SK-N-SH (cell line): Measurements from ENCODE around the gene WWTR1. TPM values are rescaled to one million over a fixed set of nuclear protein-coding genes. Genes with fewer than 3 reads are reported as not detected.

Experiments
- CTCF ChIA-PET: fragments of 300-600, 350-600 bp; formaldehyde crosslinking; extraction: SDS; loops from one replicate; lab custom pipeline; 2021; lab: Yijun Ruan, JAX
- POLR2A ChIA-PET: fragments of 350-600 bp; sonication (Branson Sonifier 250); formaldehyde crosslinking; extraction: SDS; loops from one replicate; lab custom pipeline; 2020; ENCODE audit warnings: antibody characterized with exemption, inconsistent platforms; lab: Yijun Ruan, JAX
- DNase-seq: peaks from one replicate; pipeline ENCODE4 v3.0.0; 2012
- H2AFZ ChIP-seq: fragments of 200-600 bp; sonication (generic); 2 replicates; pipeline ENCODE4 v1.8.1; 2016; ENCODE audit warnings: antibody characterized with exemption, mild to moderate bottlenecking, low read depth
- H3F3A ChIP-seq: fragments of 200-600 bp; sonication (generic); replicated peaks from 2 replicates; pipeline ENCODE3; 2016; ENCODE audit warnings: antibody characterized with exemption, mild to moderate bottlenecking; ENCODE audit not compliant: insufficient read depth
- H3K27ac ChIP-seq, 2 experiments: fragments of 200-500 bp in 1 of 2; fragments of 200-600 bp in 1 of 2; sonication (Bioruptor generic) in 1 of 2; sonication (generic), shearing (Covaris generic) in 1 of 2; 2 replicates each; pipeline versions ENCODE4 v1.5.1 to v1.6.1; 2014 to 2016; ENCODE audit warnings: low read depth in 2 of 2, inconsistent platforms in 1 of 2, low read length in 1 of 2, mild to moderate bottlenecking in 1 of 2, mixed read lengths in 1 of 2
- H3K27me3 ChIP-seq: fragments of 200-600 bp; sonication (generic), shearing (Covaris generic); 2 replicates; pipeline ENCODE4 v1.6.1; 2016; ENCODE audit warnings: mixed run types; ENCODE audit not compliant: insufficient read depth
- H3K36me3 ChIP-seq, 2 experiments: fragments of 200-500 bp in 1 of 2; fragments of 200-600 bp in 1 of 2; sonication (Bioruptor generic) in 1 of 2; sonication (generic) in 1 of 2; replicated peaks in 1 of 2; 2 replicates each; pipeline versions ENCODE3 to v1.5.1; 2014 to 2016; ENCODE audit warnings: low read length in 1 of 2, mild to moderate bottlenecking in 1 of 2; ENCODE audit not compliant: insufficient read depth in 2 of 2, control insufficient read depth in 1 of 2
- H3K4me1 ChIP-seq, 2 experiments: fragments of 200-500 bp in 1 of 2; fragments of 200-600 bp in 1 of 2; sonication (Bioruptor generic) in 1 of 2; sonication (generic), shearing (Covaris generic) in 1 of 2; 2 replicates each; pipeline versions ENCODE4 v1.5.1 to v1.6.1; 2014 to 2016; ENCODE audit warnings: low read depth in 1 of 2, low read length in 1 of 2, mixed run types in 1 of 2; ENCODE audit not compliant: insufficient read depth in 2 of 2, control insufficient read depth in 1 of 2
- H3K4me2 ChIP-seq: fragments of 200-600 bp; sonication (generic), shearing (Covaris generic); 2 replicates; pipeline ENCODE4 v1.6.1; 2017; ENCODE audit warnings: mixed run types
- H3K4me3 ChIP-seq, 2 experiments: fragments of 200-500 bp in 1 of 2; fragments of 200-600 bp in 1 of 2; sonication (Bioruptor generic) in 1 of 2; sonication (generic), shearing (Covaris generic) in 1 of 2; 2 replicates each; pipeline versions ENCODE4 v1.5.1 to v1.8.1; 2014 to 2016; ENCODE audit warnings: low read depth in 2 of 2, inconsistent platforms in 1 of 2, low read length in 1 of 2, mild to moderate bottlenecking in 1 of 2, mixed read lengths in 1 of 2, moderate library complexity in 1 of 2
- H3K79me2 ChIP-seq: fragments of 200-600 bp; sonication (generic); 2 replicates; pipeline ENCODE4 v1.8.1; 2017; ENCODE audit warnings: mild to moderate bottlenecking; ENCODE audit not compliant: insufficient read depth
- H3K9ac ChIP-seq: fragments of 200-600 bp; sonication (generic); 2 replicates; pipeline ENCODE4 v1.6.1; 2017; ENCODE audit warnings: mixed run types
- H3K9me2 ChIP-seq: fragments of 200-600 bp; sonication (generic); 2 replicates; pipeline ENCODE4 v1.6.1; 2017; ENCODE audit warnings: mixed run types
- H3K9me3 ChIP-seq: fragments of 200-600 bp; sonication (generic); 2 replicates; pipeline ENCODE4 v1.6.1; 2017; ENCODE audit warnings: mixed run types, mild to moderate bottlenecking, moderate library complexity
- H4K20me1 ChIP-seq: fragments of 200-600 bp; sonication (generic); 2 replicates; pipeline ENCODE4 v1.6.1; 2017; ENCODE audit warnings: mild to moderate bottlenecking, mixed run types; ENCODE audit not compliant: insufficient read depth
- ELF1 ChIP-seq: IDR thresholded peaks from 2 replicates; pipeline ENCODE4 v1.4.0; 2012
- EP300 ChIP-seq, 2 experiments: IDR thresholded peaks; 2 replicates each; pipeline versions ENCODE4 v1.4.0 to v1.6.1; 2012; ENCODE audit warnings: borderline replicate concordance in 1 of 2, low read depth in 1 of 2, low read length in 1 of 2
- JUND ChIP-seq: IDR thresholded peaks from 2 replicates; pipeline ENCODE4 v1.4.0; 2012
- MEF2A ChIP-seq: IDR thresholded peaks from 2 replicates; pipeline ENCODE4 v1.4.0; 2012; ENCODE audit warnings: low read depth, borderline replicate concordance
- MXI1 ChIP-seq: IDR thresholded peaks from 2 replicates; pipeline ENCODE4 v1.6.1; 2012; ENCODE audit warnings: mild to moderate bottlenecking, low read depth, low read length, improper control_type of control experiment
- NFIC ChIP-seq: IDR thresholded peaks from 2 replicates; pipeline ENCODE4 v1.4.0; 2012; ENCODE audit warnings: borderline replicate concordance
- POLR2AphosphoS5 ChIP-seq: IDR thresholded peaks from 2 replicates; pipeline ENCODE4 v1.6.1; 2012; ENCODE audit warnings: low read depth, low read length
- RAD21 ChIP-seq: IDR thresholded peaks from 2 replicates; pipeline ENCODE4 v1.6.1; 2012; ENCODE audit warnings: mild to moderate bottlenecking, low read length
- RCOR1 ChIP-seq: fragments of 150-350 bp; IDR thresholded peaks from 2 replicates; pipeline ENCODE4 v1.6.1; 2017; ENCODE audit warnings: antibody characterized with exemption, low read length
- REST ChIP-seq: IDR thresholded peaks from 2 replicates; pipeline ENCODE4 v1.6.1; 2012; ENCODE audit warnings: mild to moderate bottlenecking, low read depth, low read length, moderate library complexity
- RXRA ChIP-seq: IDR thresholded peaks from 2 replicates; pipeline ENCODE4 v1.4.0; 2012; ENCODE audit warnings: low read depth, mild to moderate bottlenecking, borderline replicate concordance
- SIN3A ChIP-seq: IDR thresholded peaks from 2 replicates; pipeline ENCODE4 v1.6.1; 2012; ENCODE audit warnings: low read depth, mild to moderate bottlenecking, low read length, moderate library complexity, borderline replicate concordance
- TCF12 ChIP-seq: IDR thresholded peaks from 2 replicates; pipeline ENCODE4 v1.4.0; 2012
- TEAD4 ChIP-seq: IDR thresholded peaks from 2 replicates; pipeline ENCODE4 v1.4.0; 2012; ENCODE audit warnings: mild to moderate bottlenecking, borderline replicate concordance; ENCODE audit not compliant: insufficient read depth
- USF1 ChIP-seq: IDR thresholded peaks from 2 replicates; pipeline ENCODE4 v1.4.0; 2012; ENCODE audit warnings: low read depth, borderline replicate concordance
- YY1 ChIP-seq: IDR thresholded peaks from 2 replicates; pipeline ENCODE4 v1.4.0; 2012; ENCODE audit warnings: low read depth, mild to moderate bottlenecking
- WGBS: methylation state at CpG from one replicate; pipeline ENCODE4 v1.1.6; 2017; ENCODE audit warnings: low lambda C conversion rate; 5-methylcytosine and 5-hydroxymethylcytosine counted together
- polyA plus RNA-seq, 3 experiments: library from polyadenylated mRNA; depleted of rRNA; stranded (reverse); fragments of >200 nt; gene quantifications; 2 replicates each; pipeline ENCODE4 v1.2.3, GENCODE V29; 2012
- TF ChIP-seq, protein P1 (sequence below): IDR thresholded peaks from 2 replicates; pipeline ENCODE4; 2012

The WWTR1 gene
- polyA plus RNA-seq, 1 of the 3 experiments (the other 2 are of a cell fraction), result 60.6 TPM

GRCh38 chr3:149570016-149570415, 87.8 kb downstream of the WWTR1 start:
- no peaks in the 10 kb centered on the region for H3K9me2 ChIP-seq
- no peak for TF ChIP-seq POLR2AphosphoS5
- TF ChIP-seq REST, result no peak
- no peak for TF ChIP-seq RCOR1
- no peak for TF ChIP-seq YY1
- TF ChIP-seq, protein P1, sequence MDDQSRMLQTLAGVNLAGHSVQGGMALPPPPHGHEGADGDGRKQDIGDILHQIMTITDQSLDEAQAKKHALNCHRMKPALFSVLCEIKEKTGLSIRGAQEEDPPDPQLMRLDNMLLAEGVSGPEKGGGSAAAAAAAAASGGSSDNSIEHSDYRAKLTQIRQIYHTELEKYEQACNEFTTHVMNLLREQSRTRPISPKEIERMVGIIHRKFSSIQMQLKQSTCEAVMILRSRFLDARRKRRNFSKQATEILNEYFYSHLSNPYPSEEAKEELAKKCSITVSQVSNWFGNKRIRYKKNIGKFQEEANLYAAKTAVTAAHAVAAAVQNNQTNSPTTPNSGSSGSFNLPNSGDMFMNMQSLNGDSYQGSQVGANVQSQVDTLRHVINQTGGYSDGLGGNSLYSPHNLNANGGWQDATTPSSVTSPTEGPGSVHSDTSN, result no peak
- TF ChIP-seq USF1, result no peak
- TF ChIP-seq RXRA, result no peak
- TF ChIP-seq RAD21, result no peak
- no peak for TF ChIP-seq EP300 (IDR thresholded peaks at IDR 0.05; ENCODE audit: borderline replicate concordance in 1 of 2, low read depth in 1 of 2, low read length in 1 of 2)
- no peak overlapping the region for H3K4me2 ChIP-seq
- DNase-seq, result no peak
- CTCF ChIA-PET, result interaction anchor here (0.8 to 4.6 kb wide), 8 partner anchors 11 to 238 kb away, joined by 3 to 26 read pairs (median 4); no protein-coding TSS in a partner anchor
- H3K9ac ChIP-seq, result no peak overlapping the region
- H3K27ac ChIP-seq, result no peak overlapping the region
- H3K9me3 ChIP-seq, result no peaks in the 10 kb centered on the region
- no peak overlapping the region for H2AFZ ChIP-seq
- WGBS, result 97% methylated on average over 8 of the region's 8 CpGs
- H3K36me3 ChIP-seq, result peaks cover 6 to 28% of the 10 kb centered on the region in 2 experiments
- H3F3A ChIP-seq, result peaks cover 31% of the 10 kb centered on the region
- POLR2A ChIA-PET, result no interaction called here
- H3K4me1 ChIP-seq, result peaks cover 2 to 56% of the 10 kb centered on the region in 2 experiments
- H4K20me1 ChIP-seq, result no peaks in the 10 kb centered on the region
- no peak overlapping the region for H3K4me3 ChIP-seq
- no peaks in the 10 kb centered on the region for H3K27me3 ChIP-seq
- H3K79me2 ChIP-seq, result peaks cover 72% of the 10 kb centered on the region

DNA sequence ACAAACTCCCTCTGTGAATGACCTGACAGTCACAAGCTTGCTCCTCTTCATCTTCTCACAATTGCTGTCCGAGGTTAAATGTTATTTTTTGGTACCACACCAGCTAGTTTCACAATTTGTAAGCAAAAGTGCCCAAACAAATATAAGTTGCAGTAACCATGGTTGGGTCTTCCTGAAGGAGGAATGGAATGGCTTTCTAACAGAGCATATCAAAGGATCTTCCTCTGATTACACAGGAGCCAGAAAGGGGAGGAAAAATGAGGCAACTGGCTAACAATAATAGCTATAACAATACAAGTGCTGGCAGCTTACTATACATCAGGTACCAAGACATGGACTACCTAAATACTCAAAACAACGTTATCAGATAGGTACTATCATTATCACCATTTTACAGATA, 90.4 kb downstream of the WWTR1 start:
- POLR2A ChIA-PET, result interaction anchor here (0.7 kb wide), 1 partner anchor 88 kb away, joined by 4 read pairs; no protein-coding TSS in a partner anchor
- WGBS, result 60% methylated on average over 2 of the region's 2 CpGs
- Histone ChIP-seq H3F3A (peaks cover 10% of the 10 kb centered on the region), H3K79me2 (peaks cover 78% of the 10 kb centered on the region), H2AFZ (no peak overlapping the region), H3K4me1 (peaks cover 2 to 31% of the 10 kb centered on the region in 2 experiments), H3K4me3 (no peak overlapping the region), H3K9ac (no peak overlapping the region), H3K9me2 (no peaks in the 10 kb centered on the region), H3K4me2 (peak overlapping the region; percentile 39; the same call in 1 of the 2 replicates), H4K20me1 (no peaks in the 10 kb centered on the region), H3K27ac (peak overlapping the region; percentile 48; a peak in 2 of 4 replicates), H3K27me3 (no peaks in the 10 kb centered on the region), H3K36me3 (peaks cover 6 to 32% of the 10 kb centered on the region in 2 experiments), H3K9me3 (no peaks in the 10 kb centered on the region)
- CTCF ChIA-PET, result interaction anchor here (1.1 to 4.6 kb wide), 3 partner anchors 13 to 36 kb away, joined by 4 to 26 read pairs (median 5); no protein-coding TSS in a partner anchor
- DNase-seq, result no peak
- TF ChIP-seq TEAD4 (no peak), TCF12 (no peak), USF1 (no peak), NFIC (no peak), REST (no peak), MXI1 (no peak), EP300 (IDR thresholded peaks at IDR 0.05; ENCODE audit: borderline replicate concordance in 1 of 2, low read depth in 1 of 2, low read length in 1 of 2) (no peak), MEF2A (no peak), SIN3A (no peak), JUND (no peak), POLR2AphosphoS5 (no peak), ELF1 (no peak), RAD21 (no peak)
